AG10803 (cell line): ENCODE results near the gene MYO5B.

Source experiments
- DNase-seq: peaks from one replicate; pipeline ENCODE4 v3.0.0; 2010; ENCODE audit warnings: low read depth
- H3K4me3 ChIP-seq: 2 replicates; pipeline ENCODE4 v1.5.1; 2011; ENCODE audit warnings: mild to moderate bottlenecking, low read length, control low read depth
- TF ChIP-seq, protein P1 (sequence below): conservative IDR thresholded peaks from 2 replicates; pipeline ENCODE4 v1.5.1; 2011; ENCODE audit warnings: mild to moderate bottlenecking, low read length, control low read depth, inconsistent platforms

MYO5B gene

DNA sequence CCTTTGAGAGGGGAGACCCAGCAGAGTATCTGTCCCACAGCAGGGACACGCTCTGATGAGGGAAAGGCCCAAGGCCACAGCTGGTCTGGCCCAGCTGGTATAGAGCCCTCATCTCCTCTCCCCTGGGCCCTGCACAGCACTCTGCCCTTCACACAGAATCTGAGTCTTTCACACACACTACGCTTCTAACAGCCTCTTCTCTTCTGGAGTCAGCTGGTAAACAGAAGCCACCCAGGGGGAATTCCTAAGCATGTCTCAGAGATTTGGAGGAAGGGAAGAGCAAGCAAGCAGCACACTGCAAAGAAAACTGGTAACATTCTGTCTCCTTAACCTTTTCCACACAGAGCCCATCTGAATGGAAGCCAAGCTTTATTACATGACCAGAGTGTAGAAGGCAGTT lies 260.5 kb downstream of the MYO5B start:
- H3K4me3 ChIP-seq, result no peak overlapping the region
- no peak for DNase-seq
- TF ChIP-seq, protein P1, sequence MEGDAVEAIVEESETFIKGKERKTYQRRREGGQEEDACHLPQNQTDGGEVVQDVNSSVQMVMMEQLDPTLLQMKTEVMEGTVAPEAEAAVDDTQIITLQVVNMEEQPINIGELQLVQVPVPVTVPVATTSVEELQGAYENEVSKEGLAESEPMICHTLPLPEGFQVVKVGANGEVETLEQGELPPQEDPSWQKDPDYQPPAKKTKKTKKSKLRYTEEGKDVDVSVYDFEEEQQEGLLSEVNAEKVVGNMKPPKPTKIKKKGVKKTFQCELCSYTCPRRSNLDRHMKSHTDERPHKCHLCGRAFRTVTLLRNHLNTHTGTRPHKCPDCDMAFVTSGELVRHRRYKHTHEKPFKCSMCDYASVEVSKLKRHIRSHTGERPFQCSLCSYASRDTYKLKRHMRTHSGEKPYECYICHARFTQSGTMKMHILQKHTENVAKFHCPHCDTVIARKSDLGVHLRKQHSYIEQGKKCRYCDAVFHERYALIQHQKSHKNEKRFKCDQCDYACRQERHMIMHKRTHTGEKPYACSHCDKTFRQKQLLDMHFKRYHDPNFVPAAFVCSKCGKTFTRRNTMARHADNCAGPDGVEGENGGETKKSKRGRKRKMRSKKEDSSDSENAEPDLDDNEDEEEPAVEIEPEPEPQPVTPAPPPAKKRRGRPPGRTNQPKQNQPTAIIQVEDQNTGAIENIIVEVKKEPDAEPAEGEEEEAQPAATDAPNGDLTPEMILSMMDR, result no peak

DNA sequence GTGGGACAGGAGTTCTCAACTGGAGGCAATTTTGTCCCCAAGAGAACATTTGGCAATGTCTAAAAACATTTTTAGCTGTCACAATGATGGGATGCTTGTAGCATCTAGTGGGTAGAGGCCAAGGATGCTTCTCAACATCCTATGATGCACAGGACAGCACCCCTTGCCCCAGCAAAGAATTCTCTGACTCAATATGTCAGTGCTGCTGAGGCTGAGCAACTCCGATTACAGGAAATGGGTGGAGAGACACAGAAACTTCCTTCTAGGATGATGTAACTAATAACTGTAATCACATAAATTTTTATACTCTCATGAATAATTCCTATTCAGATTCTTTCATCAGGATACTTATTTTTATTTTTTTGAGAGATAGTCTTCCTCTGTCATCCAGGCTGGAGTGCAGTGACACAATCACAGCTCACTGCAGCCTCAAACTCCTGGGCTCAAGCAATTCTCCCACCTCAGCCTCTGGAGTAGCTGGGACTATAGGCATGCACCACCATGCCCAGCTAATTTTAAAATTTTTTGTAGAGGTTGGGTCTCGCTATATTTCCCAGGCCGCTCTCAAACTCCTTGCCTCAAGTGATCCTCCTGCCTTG lies 261.3 kb downstream of the MYO5B start:
- TF ChIP-seq, protein P1, result no peak
- peak; percentile 32 for DNase-seq
- H3K4me3 ChIP-seq, result no peak overlapping the region

DNA sequence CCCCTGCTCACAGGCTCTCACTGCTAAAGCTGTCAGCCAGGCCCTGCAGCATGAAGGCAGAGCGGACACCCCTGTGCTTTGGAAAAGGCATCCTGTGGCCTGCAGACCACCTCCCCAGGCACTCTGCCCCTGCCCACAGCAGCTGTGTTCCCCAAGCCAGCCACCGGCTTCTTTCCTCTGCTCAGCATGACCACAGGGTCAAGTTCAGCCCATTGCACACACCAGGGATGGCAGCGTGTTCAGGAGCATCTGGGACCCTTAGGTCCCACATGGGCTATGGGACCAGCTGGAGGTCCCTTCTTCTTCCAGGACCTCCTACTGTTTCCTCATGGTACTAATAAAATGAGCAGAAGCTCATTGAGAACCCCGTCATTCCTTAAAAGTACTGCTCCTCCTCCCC lies 263.2 kb downstream of the MYO5B start:
- H3K4me3 ChIP-seq, result no peak overlapping the region
- TF ChIP-seq, protein P1, result no peak
- no peak for DNase-seq

DNA sequence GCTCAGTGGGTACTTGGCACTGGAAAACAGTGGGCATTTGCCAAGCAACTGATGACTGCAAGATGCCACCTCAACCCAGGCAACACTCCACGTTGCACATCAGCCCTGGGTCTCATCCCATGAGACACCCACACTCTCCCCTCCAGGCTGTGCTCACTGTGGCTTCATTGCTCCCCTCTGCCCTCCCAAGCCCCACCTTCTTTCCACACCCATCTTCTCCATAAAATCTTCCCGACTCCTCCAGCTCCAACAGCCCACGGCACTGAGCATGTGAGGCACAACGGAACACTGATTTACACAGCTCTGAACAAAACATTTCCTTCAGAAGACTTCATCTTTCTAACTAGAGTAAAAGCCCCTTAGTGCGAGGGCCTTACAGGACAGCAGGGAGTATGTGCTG lies 263.8 kb downstream of the MYO5B start:
- DNase-seq, result no peak
- H3K4me3 ChIP-seq, result no peak overlapping the region
- TF ChIP-seq, protein P1, result no peak

DNA sequence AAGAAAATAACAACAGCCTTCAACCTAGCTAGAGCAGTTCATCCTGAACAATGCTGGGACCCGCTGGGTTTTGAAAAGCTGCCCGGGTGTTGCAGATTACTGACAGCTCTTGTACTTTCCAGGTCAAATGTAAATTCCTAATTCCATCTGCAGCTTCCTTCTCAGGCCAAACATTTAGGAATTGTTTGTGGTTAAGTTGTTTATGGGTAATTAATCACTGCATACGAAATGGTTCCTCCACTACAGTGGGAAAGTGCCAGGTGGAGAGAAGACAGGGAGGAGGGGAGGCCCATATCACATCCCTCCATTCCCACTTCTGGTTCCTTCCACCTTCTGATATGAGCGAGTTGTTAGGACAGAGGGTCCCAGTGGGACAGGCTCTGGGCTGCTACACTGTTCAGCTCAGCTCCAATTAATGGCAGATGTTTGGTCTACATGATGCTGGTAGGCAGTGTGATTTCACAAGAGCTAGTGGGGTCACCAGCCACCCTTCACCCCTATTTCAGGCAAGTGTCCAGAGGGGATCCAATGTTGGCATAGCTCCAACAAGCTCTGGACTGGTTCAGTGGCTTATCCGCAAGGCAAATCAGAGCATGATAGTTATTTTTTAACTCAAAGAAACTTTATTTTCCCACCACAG lies 268.7 kb downstream of the MYO5B start:
- H3K4me3 ChIP-seq, result no peak overlapping the region
- TF ChIP-seq, protein P1, result no peak
- DNase-seq, result no peak

DNA sequence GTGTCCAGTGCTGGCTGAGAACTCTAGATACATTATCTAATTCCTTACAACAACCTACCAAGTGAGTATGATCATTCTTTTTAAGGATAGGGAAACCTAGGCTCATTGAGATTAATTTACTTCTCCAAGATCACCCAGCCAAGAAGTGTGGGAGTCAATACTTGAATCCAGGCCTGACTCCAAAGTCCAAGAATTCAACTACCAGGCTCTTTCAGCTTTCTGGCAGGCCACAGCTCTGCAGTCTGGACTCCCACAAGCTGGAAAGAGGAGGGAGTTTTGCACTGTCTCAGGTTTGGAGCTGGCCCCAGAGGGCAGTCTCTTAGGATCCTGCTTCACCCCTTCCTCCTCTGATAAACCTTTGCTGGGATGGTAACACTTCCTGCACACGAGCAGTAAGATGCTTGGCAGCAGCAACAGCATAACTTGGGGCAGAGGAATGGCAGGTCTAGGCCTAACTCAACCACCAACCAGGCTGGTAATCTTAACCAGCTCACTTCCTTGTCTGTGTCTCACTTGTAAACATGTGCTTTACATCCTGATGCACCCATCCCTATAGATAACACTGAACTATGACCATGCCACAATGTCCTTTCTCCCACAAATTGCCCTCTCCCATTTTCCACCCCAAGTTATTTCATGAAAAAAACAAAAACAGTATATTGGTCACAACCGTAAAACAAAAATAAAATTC lies 270.5 kb downstream of the MYO5B start:
- no peak for DNase-seq
- TF ChIP-seq, protein P1, result no peak
- H3K4me3 ChIP-seq, result no peak overlapping the region

DNA sequence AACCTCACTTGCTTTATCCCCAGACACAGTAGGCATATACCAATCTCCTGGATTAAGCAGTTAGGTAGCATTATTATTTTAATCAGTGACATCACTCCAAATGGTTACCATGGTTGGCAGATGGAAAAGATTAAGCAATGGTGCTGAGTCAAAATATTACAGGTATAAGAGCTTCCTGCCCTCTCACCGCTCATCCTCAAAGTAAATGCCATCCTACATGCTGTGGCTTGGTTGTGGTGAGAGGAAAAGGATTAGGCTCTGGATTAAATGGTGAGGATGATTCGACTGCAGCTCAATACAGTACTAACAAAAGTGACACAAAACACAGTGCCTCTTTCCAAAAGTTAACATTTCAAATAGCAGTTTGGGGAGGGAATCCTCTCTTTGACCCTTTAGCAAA lies 272.7 kb downstream of the MYO5B start:
- no peak for DNase-seq
- TF ChIP-seq, protein P1, result no peak
- H3K4me3 ChIP-seq, result no peak overlapping the region
